ENCODE data around the gene ARMC10.

DNA sequence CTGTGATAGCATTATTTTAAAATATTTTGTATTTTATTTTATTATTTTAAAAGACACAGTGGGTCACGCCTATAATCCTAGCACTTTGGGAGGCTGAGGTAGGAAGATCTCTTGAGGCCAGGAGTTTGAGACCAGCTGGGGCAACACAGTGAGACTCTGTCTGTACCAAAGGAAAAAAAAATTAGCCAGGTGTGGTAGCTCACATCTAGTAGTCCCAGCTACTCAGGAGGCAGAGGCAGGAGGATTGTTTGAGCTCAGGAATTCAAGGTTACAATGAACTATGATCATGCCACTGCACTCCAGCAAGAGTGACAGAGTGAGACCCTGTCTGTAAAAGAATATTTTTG, 37.5 kb upstream of the ARMC10 start:
- TF ChIP-seq POLR2AphosphoS5 (IDR thresholded peaks at IDR 0.05) = no peak
- TF ChIP-seq REST (IDR thresholded peaks at IDR 0.05; ENCODE audit: borderline replicate concordance) = no peak
- TF ChIP-seq, protein P1, sequence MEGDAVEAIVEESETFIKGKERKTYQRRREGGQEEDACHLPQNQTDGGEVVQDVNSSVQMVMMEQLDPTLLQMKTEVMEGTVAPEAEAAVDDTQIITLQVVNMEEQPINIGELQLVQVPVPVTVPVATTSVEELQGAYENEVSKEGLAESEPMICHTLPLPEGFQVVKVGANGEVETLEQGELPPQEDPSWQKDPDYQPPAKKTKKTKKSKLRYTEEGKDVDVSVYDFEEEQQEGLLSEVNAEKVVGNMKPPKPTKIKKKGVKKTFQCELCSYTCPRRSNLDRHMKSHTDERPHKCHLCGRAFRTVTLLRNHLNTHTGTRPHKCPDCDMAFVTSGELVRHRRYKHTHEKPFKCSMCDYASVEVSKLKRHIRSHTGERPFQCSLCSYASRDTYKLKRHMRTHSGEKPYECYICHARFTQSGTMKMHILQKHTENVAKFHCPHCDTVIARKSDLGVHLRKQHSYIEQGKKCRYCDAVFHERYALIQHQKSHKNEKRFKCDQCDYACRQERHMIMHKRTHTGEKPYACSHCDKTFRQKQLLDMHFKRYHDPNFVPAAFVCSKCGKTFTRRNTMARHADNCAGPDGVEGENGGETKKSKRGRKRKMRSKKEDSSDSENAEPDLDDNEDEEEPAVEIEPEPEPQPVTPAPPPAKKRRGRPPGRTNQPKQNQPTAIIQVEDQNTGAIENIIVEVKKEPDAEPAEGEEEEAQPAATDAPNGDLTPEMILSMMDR (IDR thresholded peaks at IDR 0.05; ENCODE audit: poor library complexity, severe bottlenecking) = no peak
- TF ChIP-seq EZH2 (IDR thresholded peaks at IDR 0.05; ENCODE audit: borderline replicate concordance, insufficient read depth, low read length, poor library complexity, severe bottlenecking) = no peak
- no peak for TF ChIP-seq MXI1 (conservative IDR thresholded peaks at IDR 0.05; ENCODE audit: poor library complexity, severe bottlenecking)
- no peak for TF ChIP-seq RAD21 (conservative IDR thresholded peaks at IDR 0.05)
- no peak for TF ChIP-seq SMC3 (conservative IDR thresholded peaks at IDR 0.05; ENCODE audit: poor library complexity)
